ENCODE measurements around the gene RAB8B.

GRCh38 chr15:63156086-63156710 is 33.2 kb upstream of the RAB8B start:
- TF ChIP-seq ZNF26 (tag by site-specific recombination; IDR thresholded peaks at IDR 0.05) (no peak), ZNF473 (tag by site-specific recombination; IDR thresholded peaks at IDR 0.05) (no peak), CTCF (tag by site-specific recombination; IDR thresholded peaks at IDR 0.05) (no peak), ZSCAN5A (tag by site-specific recombination; IDR thresholded peaks at IDR 0.05) (no peak), ZNF510 (tag by site-specific recombination; IDR thresholded peaks at IDR 0.05; ENCODE audit: insufficient replicate concordance) (no peak)
